ENCODE results near the gene LSM12. TPM values are rescaled to one million over a fixed set of nuclear protein-coding genes. Genes with fewer than 3 reads are reported as not detected.

LSM12 gene
- polyA plus RNA-seq, 1 of the 3 experiments (the other 2 are of a cell fraction), result 26.6 TPM

GRCh38 chr17:44061446-44061845 is 5.0 kb downstream of the LSM12 start:
- Histone ChIP-seq H3K79me2 (ENCODE audit: insufficient read depth) (peaks cover 99% of the 10 kb centered on the region), H3K36me3 (replicated peaks in 1 of 2; ENCODE audit: control insufficient read depth in 1 of 2, insufficient read depth in 2 of 2, low read length in 1 of 2) (peaks cover 16 to 50% of the 10 kb centered on the region in 2 experiments), H3F3A (replicated peaks; ENCODE audit: insufficient read depth) (peaks cover 19% of the 10 kb centered on the region), H3K4me1 (ENCODE audit: control insufficient read depth in 1 of 2, insufficient read depth in 2 of 2, low read depth in 1 of 2, low read length in 1 of 2) (peaks cover 0 to 7% of the 10 kb centered on the region in 2 experiments; a peak in 1 of 4 replicates), H3K9ac (no peak overlapping the region), H4K20me1 (ENCODE audit: insufficient read depth) (peaks cover 35% of the 10 kb centered on the region), H2AFZ (ENCODE audit: low read depth) (no peak overlapping the region), H3K27ac (ENCODE audit: low read depth in 2 of 2, low read length in 1 of 2) (no peak overlapping the region), H3K4me2 (no peak overlapping the region), H3K9me2 (no peaks in the 10 kb centered on the region), H3K27me3 (ENCODE audit: insufficient read depth) (no peaks in the 10 kb centered on the region), H3K4me3 (ENCODE audit: low read depth in 2 of 2, low read length in 1 of 2) (no peak overlapping the region), H3K9me3 (no peaks in the 10 kb centered on the region)
- WGBS (ENCODE audit: low lambda C conversion rate), result 39% methylated on average over 1 of the region's 1 CpG
- DNase-seq, result no peak
- POLR2A ChIA-PET, result interaction anchor here (0.7 kb wide), 1 partner anchor 26 kb away, joined by 3 read pairs; no protein-coding TSS in a partner anchor
- TF ChIP-seq, protein P1, sequence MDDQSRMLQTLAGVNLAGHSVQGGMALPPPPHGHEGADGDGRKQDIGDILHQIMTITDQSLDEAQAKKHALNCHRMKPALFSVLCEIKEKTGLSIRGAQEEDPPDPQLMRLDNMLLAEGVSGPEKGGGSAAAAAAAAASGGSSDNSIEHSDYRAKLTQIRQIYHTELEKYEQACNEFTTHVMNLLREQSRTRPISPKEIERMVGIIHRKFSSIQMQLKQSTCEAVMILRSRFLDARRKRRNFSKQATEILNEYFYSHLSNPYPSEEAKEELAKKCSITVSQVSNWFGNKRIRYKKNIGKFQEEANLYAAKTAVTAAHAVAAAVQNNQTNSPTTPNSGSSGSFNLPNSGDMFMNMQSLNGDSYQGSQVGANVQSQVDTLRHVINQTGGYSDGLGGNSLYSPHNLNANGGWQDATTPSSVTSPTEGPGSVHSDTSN (IDR thresholded peaks at IDR 0.05), result no peak
- TF ChIP-seq NRF1 (IDR thresholded peaks at IDR 0.05; ENCODE audit: low read depth, low read length) (no peak), RAD21 (IDR thresholded peaks at IDR 0.05; ENCODE audit: low read length) (no peak), GABPA (IDR thresholded peaks at IDR 0.05; ENCODE audit: low read depth) (no peak), MAX (IDR thresholded peaks at IDR 0.05; ENCODE audit: low read depth) (no peak), FOXJ3 (CRISPR knock-in tag; IDR thresholded peaks at IDR 0.05) (no peak), YY1 (IDR thresholded peaks at IDR 0.05; ENCODE audit: low read depth) (no peak)
- CTCF ChIA-PET, result interaction anchor here (1.6 kb wide), 1 partner anchor 17 kb away, joined by 6 read pairs; no protein-coding TSS in a partner anchor

- Histone ChIP-seq H3K9ac (no peak overlapping the region), H3K27ac (ENCODE audit: low read depth in 2 of 2, low read length in 1 of 2) (no peak overlapping the region), H3K4me1 (ENCODE audit: control insufficient read depth in 1 of 2, insufficient read depth in 2 of 2, low read depth in 1 of 2, low read length in 1 of 2) (0 out of 4 replicates have a peak, but pooled peaks cover 0 to 7% of the 10 kb centered on the region in 2 experiments), H3K9me3 (no peaks in the 10 kb centered on the region), H3K79me2 (ENCODE audit: insufficient read depth) (peaks cover 99% of the 10 kb centered on the region), H3K9me2 (no peaks in the 10 kb centered on the region), H3F3A (replicated peaks; ENCODE audit: insufficient read depth) (peaks cover 18% of the 10 kb centered on the region), H2AFZ (ENCODE audit: low read depth) (no peak overlapping the region), H3K27me3 (ENCODE audit: insufficient read depth) (no peaks in the 10 kb centered on the region), H3K4me2 (no peak overlapping the region), H3K4me3 (ENCODE audit: low read depth in 2 of 2, low read length in 1 of 2) (no peak overlapping the region), H4K20me1 (ENCODE audit: insufficient read depth) (peaks cover 29% of the 10 kb centered on the region), H3K36me3 (replicated peaks in 1 of 2; ENCODE audit: control insufficient read depth in 1 of 2, insufficient read depth in 2 of 2, low read length in 1 of 2) (peaks cover 16 to 54% of the 10 kb centered on the region in 2 experiments)
- 92% methylated on average over 14 of the region's 14 CpGs for WGBS (ENCODE audit: low lambda C conversion rate)
- DNase-seq, result no peak
- ChIA-PET POLR2A (no interaction called here), CTCF (interaction anchor here (1.2 to 3.4 kb wide), 3 partner anchors 18 to 149 kb away, joined by 3 to 15 read pairs (median 7); no protein-coding TSS in a partner anchor)
- no peak for TF ChIP-seq RXRA (IDR thresholded peaks at IDR 0.05; ENCODE audit: borderline replicate concordance, low read depth)
- no peak for TF ChIP-seq USF2 (IDR thresholded peaks at IDR 0.05; ENCODE audit: borderline replicate concordance, low read depth, low read length)
- no peak for TF ChIP-seq SIN3A (IDR thresholded peaks at IDR 0.05; ENCODE audit: borderline replicate concordance, low read depth, low read length)
- TF ChIP-seq GABPA (IDR thresholded peaks at IDR 0.05; ENCODE audit: low read depth), result no peak
- TF ChIP-seq ZBTB33 (IDR thresholded peaks at IDR 0.05; ENCODE audit: borderline replicate concordance, low read depth), result no peak
- no peak for TF ChIP-seq CHD2 (IDR thresholded peaks at IDR 0.05; ENCODE audit: low read length, partially characterized antibody)
- no peak for TF ChIP-seq SMC3 (IDR thresholded peaks at IDR 0.05; ENCODE audit: low read depth, low read length)
- TF ChIP-seq RCOR1 (IDR thresholded peaks at IDR 0.05; ENCODE audit: low read length), result no peak
- TF ChIP-seq MEF2A (IDR thresholded peaks at IDR 0.05; ENCODE audit: borderline replicate concordance, low read depth), result no peak
- TF ChIP-seq, protein P2, sequence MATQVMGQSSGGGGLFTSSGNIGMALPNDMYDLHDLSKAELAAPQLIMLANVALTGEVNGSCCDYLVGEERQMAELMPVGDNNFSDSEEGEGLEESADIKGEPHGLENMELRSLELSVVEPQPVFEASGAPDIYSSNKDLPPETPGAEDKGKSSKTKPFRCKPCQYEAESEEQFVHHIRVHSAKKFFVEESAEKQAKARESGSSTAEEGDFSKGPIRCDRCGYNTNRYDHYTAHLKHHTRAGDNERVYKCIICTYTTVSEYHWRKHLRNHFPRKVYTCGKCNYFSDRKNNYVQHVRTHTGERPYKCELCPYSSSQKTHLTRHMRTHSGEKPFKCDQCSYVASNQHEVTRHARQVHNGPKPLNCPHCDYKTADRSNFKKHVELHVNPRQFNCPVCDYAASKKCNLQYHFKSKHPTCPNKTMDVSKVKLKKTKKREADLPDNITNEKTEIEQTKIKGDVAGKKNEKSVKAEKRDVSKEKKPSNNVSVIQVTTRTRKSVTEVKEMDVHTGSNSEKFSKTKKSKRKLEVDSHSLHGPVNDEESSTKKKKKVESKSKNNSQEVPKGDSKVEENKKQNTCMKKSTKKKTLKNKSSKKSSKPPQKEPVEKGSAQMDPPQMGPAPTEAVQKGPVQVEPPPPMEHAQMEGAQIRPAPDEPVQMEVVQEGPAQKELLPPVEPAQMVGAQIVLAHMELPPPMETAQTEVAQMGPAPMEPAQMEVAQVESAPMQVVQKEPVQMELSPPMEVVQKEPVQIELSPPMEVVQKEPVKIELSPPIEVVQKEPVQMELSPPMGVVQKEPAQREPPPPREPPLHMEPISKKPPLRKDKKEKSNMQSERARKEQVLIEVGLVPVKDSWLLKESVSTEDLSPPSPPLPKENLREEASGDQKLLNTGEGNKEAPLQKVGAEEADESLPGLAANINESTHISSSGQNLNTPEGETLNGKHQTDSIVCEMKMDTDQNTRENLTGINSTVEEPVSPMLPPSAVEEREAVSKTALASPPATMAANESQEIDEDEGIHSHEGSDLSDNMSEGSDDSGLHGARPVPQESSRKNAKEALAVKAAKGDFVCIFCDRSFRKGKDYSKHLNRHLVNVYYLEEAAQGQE (IDR thresholded peaks at IDR 0.05; ENCODE audit: low read depth, low read length), result no peak
- TF ChIP-seq TEAD4 (IDR thresholded peaks at IDR 0.05; ENCODE audit: borderline replicate concordance, insufficient read depth), result no peak
Measured at GRCh38 chr17:44059101-44059892, 7.2 kb downstream of the LSM12 start.
